Liver (tissue), 9 donors: ENCODE results near the gene MYL3. TPM values are rescaled to one million over a fixed set of nuclear protein-coding genes. Genes with fewer than 3 reads are reported as not detected.

ENCODE experiments used
- DNase-seq: peaks from one replicate; pipeline ENCODE4 v3.0.0-alpha.2; 2017; ENCODE audit warnings: low spot score
- H3K27ac ChIP-seq, 2 donors: one replicate each; pipeline ENCODE4 v1.7.0; 2013; ENCODE audit warnings: inconsistent platforms in 2 of 2, low read length in 2 of 2, control low read depth in 1 of 2, low read depth in 1 of 2, mild to moderate bottlenecking in 1 of 2
- H3K27me3 ChIP-seq, 4 donors: one replicate each; pipeline versions ENCODE4 v1.6.1 to v1.7.0; 2013; ENCODE audit warnings: low read length in 3 of 4, inconsistent platforms in 1 of 4, mild to moderate bottlenecking in 1 of 4, moderate library complexity in 1 of 4; ENCODE audit not compliant: control insufficient read depth in 4 of 4, insufficient read depth in 4 of 4
- H3K36me3 ChIP-seq, 4 donors: one replicate each; pipeline versions ENCODE4 v1.6.1 to v1.7.0; 2013; ENCODE audit warnings: low read length in 3 of 4, mild to moderate bottlenecking in 3 of 4, low read depth in 1 of 4, moderate library complexity in 1 of 4; ENCODE audit not compliant: control insufficient read depth in 4 of 4, insufficient read depth in 3 of 4
- H3K4me1 ChIP-seq, 4 donors: one replicate each; pipeline versions ENCODE4 v1.6.1 to v1.7.0; 2013; ENCODE audit warnings: low read length in 3 of 4, mild to moderate bottlenecking in 3 of 4, moderate library complexity in 1 of 4; ENCODE audit not compliant: control insufficient read depth in 4 of 4, insufficient read depth in 4 of 4
- H3K4me3 ChIP-seq, 3 donors: one replicate each; pipeline versions ENCODE4 v1.6.1 to v1.7.0; 2013; ENCODE audit warnings: low read length in 3 of 3, control low read depth in 1 of 3, low read depth in 1 of 3, mild to moderate bottlenecking in 1 of 3
- H3K9ac ChIP-seq, 2 donors: one replicate each; pipeline ENCODE4 v1.7.0; 2013; ENCODE audit warnings: low read length in 2 of 2, mild to moderate bottlenecking in 2 of 2, moderate library complexity in 2 of 2, control low read depth in 1 of 2, low read depth in 1 of 2
- H3K9me3 ChIP-seq, 4 donors: one replicate each; pipeline versions ENCODE4 v1.6.1 to v1.7.0; 2013; ENCODE audit warnings: low read length in 3 of 4; ENCODE audit not compliant: control insufficient read depth in 4 of 4
- FOXA1 ChIP-seq: IDR thresholded peaks from 2 replicates; pipeline ENCODE4 v1.6.1; 2016; ENCODE audit warnings: antibody characterized with exemption
- FOXA2 ChIP-seq: IDR thresholded peaks from 2 replicates; pipeline ENCODE4 v1.6.1; 2016; ENCODE audit warnings: antibody characterized with exemption
- GABPA ChIP-seq, 2 donors: IDR thresholded peaks in 1 of 2; conservative IDR thresholded peaks in 1 of 2; 2 replicates each; pipeline ENCODE4 v1.6.1; 2016; ENCODE audit warnings: antibody characterized with exemption in 2 of 2, mild to moderate bottlenecking in 1 of 2, moderate library complexity in 1 of 2
- HNF4A ChIP-seq, 2 donors: conservative IDR thresholded peaks; 2 replicates each; pipeline ENCODE4 v1.6.1; 2016; ENCODE audit warnings: antibody characterized with exemption in 2 of 2, mild to moderate bottlenecking in 2 of 2
- HNF4G ChIP-seq: IDR thresholded peaks from 2 replicates; pipeline ENCODE4 v1.6.1; 2016; ENCODE audit warnings: antibody characterized with exemption
- NR2F2 ChIP-seq: IDR thresholded peaks from 2 replicates; pipeline ENCODE4 v1.6.1; 2016; ENCODE audit warnings: antibody characterized with exemption
- RAD21 ChIP-seq, 2 donors: IDR thresholded peaks; 2 replicates each; pipeline ENCODE4 v1.6.1; 2016; ENCODE audit warnings: antibody characterized with exemption in 2 of 2, mild to moderate bottlenecking in 2 of 2
- RXRA ChIP-seq, 2 donors: IDR thresholded peaks; 2 replicates each; pipeline ENCODE4 v1.6.1; 2017 to 2018; ENCODE audit warnings: antibody characterized with exemption in 2 of 2, mild to moderate bottlenecking in 1 of 2
- SP1 ChIP-seq: IDR thresholded peaks from 2 replicates; pipeline ENCODE4 v1.6.1; 2018; ENCODE audit warnings: antibody characterized with exemption, mild to moderate bottlenecking
- YY1 ChIP-seq: IDR thresholded peaks from 2 replicates; pipeline ENCODE4 v1.6.1; 2016; ENCODE audit warnings: antibody characterized with exemption, mild to moderate bottlenecking
- WGBS: extraction: QIAGEN DNeasy Blood & Tissue Kit; methylation state at CpG from one replicate; pipeline ENCODE4 v1.1.7; 2013; 5-methylcytosine and 5-hydroxymethylcytosine counted together
- polyA plus RNA-seq, 2 donors: library from polyadenylated mRNA; stranded (reverse) in 1 of 2; unstranded in 1 of 2; fragments of 200-250 nt in 1 of 2; fragments of >200 nt in 1 of 2; fragmentation: Nextera tagmentation in 1 of 2; extraction: Ambion mirVana in 1 of 2; gene quantifications; one replicate each; pipeline versions ENCODE4 v1.2.1 to v1.2.3, GENCODE V29; 2013 to 2015
- total RNA-seq, 2 donors: library from RNA; depleted of rRNA; stranded (reverse); fragments of >200 nt; gene quantifications; one replicate each; pipeline ENCODE4 v1.2.3, GENCODE V29; 2014
- TF ChIP-seq, protein P1 (sequence below): IDR thresholded peaks from 2 replicates; pipeline ENCODE4 v1.6.1; 2016; ENCODE audit warnings: antibody characterized with exemption
- TF ChIP-seq, protein P2 (sequence below): fragments of 150-350 bp; IDR thresholded peaks from 2 replicates; pipeline ENCODE4 v1.5.1; 2017; ENCODE audit warnings: improper control_type of control experiment, low read depth, low read length; ENCODE audit not compliant: missing input control
- TF ChIP-seq, protein P3 (sequence below): IDR thresholded peaks from 2 replicates; pipeline ENCODE4 v1.6.1; 2016; ENCODE audit warnings: antibody characterized with exemption
- TF ChIP-seq, protein P4 (sequence below): IDR thresholded peaks from 2 replicates; pipeline ENCODE4 v1.6.1; 2016; ENCODE audit warnings: antibody characterized with exemption
- donor health status: healthy.
- donor health status: healthy.
- donor health status: healthy.
- donor health status: healthy.
- donor health status: healthy.

MYL3 gene
- total and polyA plus RNA-seq, 4 donors, result 0.51 to 1.3 (median 0.81) TPM

DNA sequence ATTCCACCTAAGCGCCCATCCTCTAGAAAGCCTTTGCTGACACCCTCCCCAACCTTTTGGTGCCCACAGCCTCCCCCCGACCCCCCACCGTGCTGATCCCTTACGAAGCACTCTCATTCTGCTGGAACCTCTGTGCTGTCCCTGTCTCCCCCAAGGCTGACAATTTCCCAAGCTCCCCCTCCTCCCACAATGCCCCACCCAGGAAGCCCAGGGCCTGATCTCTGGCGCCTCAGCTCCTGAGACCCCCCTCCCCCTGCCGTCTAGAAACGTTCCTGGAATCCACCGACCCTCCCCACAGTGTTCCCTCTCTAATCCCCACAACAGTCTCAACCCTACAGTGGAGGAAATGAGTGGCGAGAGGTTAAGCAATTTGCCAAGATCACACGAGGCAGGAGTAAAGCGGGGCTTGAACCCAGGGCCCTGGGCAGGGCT, 18.3 kb downstream of the MYL3 start:
- Histone ChIP-seq H3K4me1 (peaks cover 2 to 20% (median 13%) of the 10 kb centered on the region in 4 donors), H3K9ac (peak overlapping the region; percentile 30 to 88), H3K27me3 (no peaks in the 10 kb centered on the region), H3K27ac (peak overlapping the region; percentile 87 to 91), H3K36me3 (no peaks in the 10 kb centered on the region), H3K4me3 (peak overlapping the region in 2 of 3 donors; percentile 69 to 80), H3K9me3 (peaks cover 0 to 10% (median 0%) of the 10 kb centered on the region in 4 donors)
- TF ChIP-seq, protein P1, sequence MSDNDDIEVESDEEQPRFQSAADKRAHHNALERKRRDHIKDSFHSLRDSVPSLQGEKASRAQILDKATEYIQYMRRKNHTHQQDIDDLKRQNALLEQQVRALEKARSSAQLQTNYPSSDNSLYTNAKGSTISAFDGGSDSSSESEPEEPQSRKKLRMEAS, result no peak
- TF ChIP-seq HNF4A (conservative IDR thresholded peaks at IDR 0.05) (no peak), SP1 (no peak), HNF4G (no peak), RXRA (IDR thresholded peaks at IDR 0.05) (no peak), FOXA2 (no peak), NR2F2 (no peak)
- WGBS, result 32% methylated on average over 11 of the region's 11 CpGs
- DNase-seq, result no peak

DNA sequence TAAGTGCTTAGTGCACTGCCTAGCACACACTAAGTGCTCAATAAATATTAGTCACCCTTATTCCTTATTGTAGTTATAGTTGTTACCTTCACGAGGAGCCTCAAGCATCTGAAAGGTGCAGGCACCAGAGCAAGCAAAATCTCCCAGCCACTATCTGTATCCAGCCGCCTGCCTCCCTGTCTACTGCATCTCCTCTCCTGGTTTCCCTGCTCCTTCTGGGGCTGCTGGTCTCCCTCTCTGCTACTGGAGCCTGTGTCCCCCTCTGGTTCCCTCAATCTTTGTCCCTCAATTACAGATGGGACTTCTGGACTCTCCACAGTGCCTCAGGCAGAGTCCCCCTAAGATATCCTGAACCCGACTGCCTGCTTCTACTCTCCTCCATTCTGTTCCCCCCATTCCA, 18.8 kb downstream of the MYL3 start:
- Histone ChIP-seq H3K9me3 (peaks cover 0 to 10% (median 0%) of the 10 kb centered on the region in 4 donors), H3K9ac (no peak overlapping the region), H3K27ac (peak overlapping the region in 1 of 2 donors; percentile 91), H3K27me3 (no peaks in the 10 kb centered on the region), H3K4me3 (no peak overlapping the region), H3K4me1 (peaks cover 2 to 20% (median 13%) of the 10 kb centered on the region in 4 donors), H3K36me3 (no peaks in the 10 kb centered on the region)
- 86% methylated on average over 3 of the region's 3 CpGs for WGBS
- DNase-seq, result no peak
- TF ChIP-seq HNF4G (no peak), RAD21 (IDR thresholded peaks at IDR 0.05) (no peak)
- TF ChIP-seq, protein P2, sequence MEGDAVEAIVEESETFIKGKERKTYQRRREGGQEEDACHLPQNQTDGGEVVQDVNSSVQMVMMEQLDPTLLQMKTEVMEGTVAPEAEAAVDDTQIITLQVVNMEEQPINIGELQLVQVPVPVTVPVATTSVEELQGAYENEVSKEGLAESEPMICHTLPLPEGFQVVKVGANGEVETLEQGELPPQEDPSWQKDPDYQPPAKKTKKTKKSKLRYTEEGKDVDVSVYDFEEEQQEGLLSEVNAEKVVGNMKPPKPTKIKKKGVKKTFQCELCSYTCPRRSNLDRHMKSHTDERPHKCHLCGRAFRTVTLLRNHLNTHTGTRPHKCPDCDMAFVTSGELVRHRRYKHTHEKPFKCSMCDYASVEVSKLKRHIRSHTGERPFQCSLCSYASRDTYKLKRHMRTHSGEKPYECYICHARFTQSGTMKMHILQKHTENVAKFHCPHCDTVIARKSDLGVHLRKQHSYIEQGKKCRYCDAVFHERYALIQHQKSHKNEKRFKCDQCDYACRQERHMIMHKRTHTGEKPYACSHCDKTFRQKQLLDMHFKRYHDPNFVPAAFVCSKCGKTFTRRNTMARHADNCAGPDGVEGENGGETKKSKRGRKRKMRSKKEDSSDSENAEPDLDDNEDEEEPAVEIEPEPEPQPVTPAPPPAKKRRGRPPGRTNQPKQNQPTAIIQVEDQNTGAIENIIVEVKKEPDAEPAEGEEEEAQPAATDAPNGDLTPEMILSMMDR, result no peak

DNA sequence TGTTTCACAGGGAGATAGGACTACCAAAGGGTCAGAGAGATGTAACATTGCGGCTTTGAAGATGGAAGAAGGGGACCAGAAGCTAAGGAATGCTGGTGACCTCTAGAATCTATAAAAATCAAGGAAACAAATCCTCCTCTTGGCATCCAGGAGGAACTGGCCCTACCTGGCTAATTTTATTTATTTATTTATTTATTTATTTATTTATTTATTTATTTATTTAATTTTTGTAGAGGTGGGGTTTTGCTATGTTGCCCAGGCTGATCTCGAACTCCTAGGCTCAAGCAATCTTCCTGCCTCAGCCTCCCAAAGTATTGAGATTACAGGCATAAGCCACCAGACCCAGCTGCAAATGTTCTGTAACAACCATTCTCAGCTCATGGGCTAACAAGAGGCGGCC, 19.7 kb downstream of the MYL3 start:
- H3K27me3 ChIP-seq, result no peaks in the 10 kb centered on the region
- peaks cover 0 to 10% (median under 1%) of the 10 kb centered on the region in 4 donors for H3K9me3 ChIP-seq
- H3K4me1 ChIP-seq, result peaks cover 2 to 17% (median 13%) of the 10 kb centered on the region in 4 donors
- H3K27ac ChIP-seq, result no peak overlapping the region
- no peaks in the 10 kb centered on the region for H3K36me3 ChIP-seq
- 96% methylated on average over 3 of the region's 3 CpGs for WGBS
- H3K4me3 ChIP-seq, result no peak overlapping the region
- no peak overlapping the region for H3K9ac ChIP-seq
- TF ChIP-seq FOXA1 (no peak), FOXA2 (no peak), GABPA (IDR thresholded peaks at IDR 0.05 in 1 of 2, conservative IDR thresholded peaks at IDR 0.05 in 1 of 2) (no peak), SP1 (no peak), RXRA (IDR thresholded peaks at IDR 0.05) (no peak)
- TF ChIP-seq, protein P3, sequence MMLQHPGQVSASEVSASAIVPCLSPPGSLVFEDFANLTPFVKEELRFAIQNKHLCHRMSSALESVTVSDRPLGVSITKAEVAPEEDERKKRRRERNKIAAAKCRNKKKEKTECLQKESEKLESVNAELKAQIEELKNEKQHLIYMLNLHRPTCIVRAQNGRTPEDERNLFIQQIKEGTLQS, result no peak
- no peak for DNase-seq

DNA sequence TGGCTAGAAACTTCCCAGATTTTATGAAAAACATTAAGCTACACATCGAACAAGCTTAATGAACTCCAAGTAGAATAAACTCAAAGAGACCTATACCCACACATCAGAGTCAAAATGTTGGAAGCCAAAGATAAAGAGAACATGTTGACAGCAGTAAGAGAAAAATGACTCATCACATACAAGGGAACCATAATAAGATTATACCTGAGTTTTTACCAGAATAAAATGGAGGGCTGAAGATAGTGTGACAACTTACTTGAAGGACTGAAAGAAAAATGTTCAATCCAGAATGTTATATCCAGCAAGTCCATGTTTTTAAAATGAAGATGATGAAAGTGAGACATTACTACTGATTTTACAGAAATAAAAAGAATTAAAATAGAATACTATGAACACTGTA, 22.8 kb downstream of the MYL3 start:
- H3K9ac ChIP-seq, result no peak overlapping the region
- peaks cover 0 to 7% (median 6%) of the 10 kb centered on the region in 4 donors for H3K4me1 ChIP-seq
- no peak overlapping the region for H3K4me3 ChIP-seq
- 98% methylated on average over 1 of the region's 1 CpG for WGBS
- TF ChIP-seq, protein P4, sequence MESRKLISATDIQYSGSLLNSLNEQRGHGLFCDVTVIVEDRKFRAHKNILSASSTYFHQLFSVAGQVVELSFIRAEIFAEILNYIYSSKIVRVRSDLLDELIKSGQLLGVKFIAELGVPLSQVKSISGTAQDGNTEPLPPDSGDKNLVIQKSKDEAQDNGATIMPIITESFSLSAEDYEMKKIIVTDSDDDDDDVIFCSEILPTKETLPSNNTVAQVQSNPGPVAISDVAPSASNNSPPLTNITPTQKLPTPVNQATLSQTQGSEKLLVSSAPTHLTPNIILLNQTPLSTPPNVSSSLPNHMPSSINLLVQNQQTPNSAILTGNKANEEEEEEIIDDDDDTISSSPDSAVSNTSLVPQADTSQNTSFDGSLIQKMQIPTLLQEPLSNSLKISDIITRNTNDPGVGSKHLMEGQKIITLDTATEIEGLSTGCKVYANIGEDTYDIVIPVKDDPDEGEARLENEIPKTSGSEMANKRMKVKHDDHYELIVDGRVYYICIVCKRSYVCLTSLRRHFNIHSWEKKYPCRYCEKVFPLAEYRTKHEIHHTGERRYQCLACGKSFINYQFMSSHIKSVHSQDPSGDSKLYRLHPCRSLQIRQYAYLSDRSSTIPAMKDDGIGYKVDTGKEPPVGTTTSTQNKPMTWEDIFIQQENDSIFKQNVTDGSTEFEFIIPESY, result no peak
- TF ChIP-seq YY1, result no peak
- H3K27me3 ChIP-seq, result no peaks in the 10 kb centered on the region
- peaks cover 0 to 10% (median under 1%) of the 10 kb centered on the region in 4 donors for H3K9me3 ChIP-seq
- no peak overlapping the region for H3K27ac ChIP-seq
- no peaks in the 10 kb centered on the region for H3K36me3 ChIP-seq
- DNase-seq, result no peak
